Stimulated activated CD4-positive, alpha-beta T cell treated with anti-CD3 and anti-CD28 coated beads, Interleukin-2, amount 100 ng/mL, for 48 hours (primary cell): ENCODE measurements around the gene EPS15.
"Not testable (repeated sequence)": the region's sequence is repeated elsewhere in the genome, so short reads cannot be mapped to it uniquely, and the experiment has no call there.

Experiments
- DNase-seq, 2 donors: peaks; one replicate each; pipeline ENCODE4 v3.0.0-alpha.2; 2020

EPS15 gene

GRCh38 chr1:51512606-51513005 is 6.5 kb downstream of the EPS15 start:
- no peak for DNase-seq

- DNase-seq = no peak
Measured at GRCh38 chr1:51512120-51512519, 6.9 kb downstream of the EPS15 start.

- DNase-seq = no peak
Measured at GRCh38 chr1:51509773-51510172, 9.3 kb downstream of the EPS15 start.

GRCh38 chr1:51506537-51506936 is 12.5 kb downstream of the EPS15 start:
- DNase-seq = no peak

GRCh38 chr1:51504806-51505525 is 14.1 kb downstream of the EPS15 start:
- no peak for DNase-seq

GRCh38 chr1:51501218-51501630 is 17.8 kb downstream of the EPS15 start:
- DNase-seq = not testable (repeated sequence)

- no peak for DNase-seq
Measured at GRCh38 chr1:51499694-51500093, 19.4 kb downstream of the EPS15 start.

GRCh38 chr1:51498924-51499323 is 20.1 kb downstream of the EPS15 start:
- DNase-seq = no peak

- no peak for DNase-seq
Measured at GRCh38 chr1:51497340-51497739, 21.7 kb downstream of the EPS15 start.

- DNase-seq = no peak
Measured at GRCh38 chr1:51494138-51494830, 24.8 kb downstream of the EPS15 start.

- no peak for DNase-seq
Measured at GRCh38 chr1:51491166-51491981, 27.7 kb downstream of the EPS15 start.

GRCh38 chr1:51489472-51489871 is 29.6 kb downstream of the EPS15 start:
- no peak for DNase-seq

- DNase-seq = no peak
Measured at GRCh38 chr1:51488372-51489050, 30.6 kb downstream of the EPS15 start.

- no peak for DNase-seq
Measured at GRCh38 chr1:51487628-51488027, 31.4 kb downstream of the EPS15 start.

- no peak for DNase-seq
Measured at GRCh38 chr1:51484591-51484990, 34.5 kb downstream of the EPS15 start.

- no peak for DNase-seq
Measured at GRCh38 chr1:51482881-51483280, 36.2 kb downstream of the EPS15 start.

- not testable (repeated sequence) for DNase-seq
Measured at GRCh38 chr1:51474832-51475620, 44.0 kb downstream of the EPS15 start.

GRCh38 chr1:51473331-51474115 is 45.5 kb downstream of the EPS15 start:
- no peak for DNase-seq

- DNase-seq = no peak
Measured at GRCh38 chr1:51472359-51472758, 46.7 kb downstream of the EPS15 start.

- DNase-seq = no peak
Measured at GRCh38 chr1:51469518-51469917, 49.5 kb downstream of the EPS15 start.

- no peak for DNase-seq
Measured at GRCh38 chr1:51464828-51465227, 54.2 kb downstream of the EPS15 start.
